HepG2 (cell line): Measurements from ENCODE around the gene SLC2A2. TPM values are rescaled to one million over a fixed set of nuclear protein-coding genes. Genes with fewer than 3 reads are reported as not detected.

Source experiments
- CREM ChIP-seq, 2 experiments: sonication (generic) in 1 of 2; formaldehyde crosslinking in 1 of 2; IDR thresholded peaks; 2 replicates each; pipeline versions ENCODE4 v1.4.0 to v1.6.1; 2016 to 2020; ENCODE audit warnings: antibody characterized with exemption in 1 of 2, mild to moderate bottlenecking in 1 of 2, missing genetic modification reagents in 1 of 2
- GATAD1 ChIP-seq: IDR thresholded peaks from 2 replicates; pipeline ENCODE4 v1.6.1; 2016; ENCODE audit warnings: missing genetic modification reagents, missing compliant biosample characterization
- GATAD2A ChIP-seq: IDR thresholded peaks from 2 replicates; pipeline ENCODE4 v1.6.1; 2016
- ISL2 ChIP-seq: sonication (generic); formaldehyde crosslinking; IDR thresholded peaks from 2 replicates; pipeline ENCODE4 v1.5.0; 2020; ENCODE audit warnings: missing genetic modification reagents
- JUN ChIP-seq: sonication (generic); formaldehyde crosslinking; IDR thresholded peaks from 2 replicates; pipeline ENCODE4 v1.4.0; 2020; ENCODE audit warnings: mild to moderate bottlenecking, missing genetic modification reagents
- KLF16 ChIP-seq, 2 experiments: sonication (generic) in 1 of 2; formaldehyde crosslinking in 1 of 2; IDR thresholded peaks; 2 replicates each; pipeline versions ENCODE4 v1.6.1 to v1.8.0; 2016 to 2023; ENCODE audit warnings: missing genetic modification reagents in 2 of 2, missing compliant biosample characterization in 1 of 2
- REL ChIP-seq: sonication (generic); formaldehyde crosslinking; conservative IDR thresholded peaks from 2 replicates; pipeline ENCODE4 v1.8.0; 2022; ENCODE audit warnings: mild to moderate bottlenecking, missing genetic modification reagents, moderate library complexity
- ZBTB7B ChIP-seq: sonication (generic); formaldehyde crosslinking; IDR thresholded peaks from 2 replicates; pipeline ENCODE4 v1.4.0; 2020; ENCODE audit warnings: missing genetic modification reagents
- ZNF3 ChIP-seq: IDR thresholded peaks from 2 replicates; pipeline ENCODE4 v1.7.0; 2017; ENCODE audit warnings: inconsistent platforms
- polyA plus RNA-seq, 8 experiments: library from polyadenylated mRNA; depleted of rRNA in 3 of 8; stranded (reverse) in 7 of 8; unstranded in 1 of 8; fragments of >200 nt; fragmentation: Illumina TruSeq in 4 of 8; extraction: Trizol in 4 of 8; gene quantifications; 2 replicates each; pipeline versions ENCODE4 v1.2.1 to v1.2.3, GENCODE V29; 2011 to 2016; ENCODE audit warnings: low read depth in 4 of 8, missing spikeins in 1 of 8, mixed read lengths in 1 of 8; ENCODE audit not compliant: insufficient read depth in 1 of 8
- total RNA-seq, 5 experiments: library from RNA; depleted of rRNA; stranded (reverse); fragments of >200 nt; fragmentation: Illumina TruSeq; extraction: Trizol; gene quantifications; 2 replicates each; pipeline ENCODE4 v1.2.3, GENCODE V29; 2016; ENCODE audit warnings: low read depth in 1 of 5
- TF ChIP-seq, protein P1 (sequence below): IDR thresholded peaks from 2 replicates; pipeline ENCODE4 v1.4.0; 2020; ENCODE audit warnings: mild to moderate bottlenecking, missing genetic modification reagents
- TF ChIP-seq, protein P2 (sequence below): sonication (generic); formaldehyde crosslinking; IDR thresholded peaks from 2 replicates; pipeline ENCODE4 v1.5.1; 2020; ENCODE audit warnings: mild to moderate bottlenecking, missing genetic modification reagents, borderline replicate concordance
- TF ChIP-seq, protein P3 (sequence below): sonication (generic); formaldehyde crosslinking; IDR thresholded peaks from 2 replicates; pipeline ENCODE4 v1.5.1; 2020; ENCODE audit warnings: mild to moderate bottlenecking, moderate library complexity, missing genetic modification reagents
- TF ChIP-seq, protein P4 (sequence below): IDR thresholded peaks from 2 replicates; pipeline ENCODE4 v1.6.1; 2018; ENCODE audit warnings: missing genetic modification reagents
- TF ChIP-seq, protein P5 (sequence below): sonication (generic); formaldehyde crosslinking; IDR thresholded peaks from 2 replicates; pipeline ENCODE4 v1.5.0; 2020; ENCODE audit warnings: mild to moderate bottlenecking, low read depth, missing genetic modification reagents, borderline replicate concordance

The SLC2A2 gene
- total and polyA plus RNA-seq, 2 of the 13 experiments (the other 11 are each of a cell fraction or from before 2014, with no cell fraction given), result 19.5 to 23.2 TPM

DNA sequence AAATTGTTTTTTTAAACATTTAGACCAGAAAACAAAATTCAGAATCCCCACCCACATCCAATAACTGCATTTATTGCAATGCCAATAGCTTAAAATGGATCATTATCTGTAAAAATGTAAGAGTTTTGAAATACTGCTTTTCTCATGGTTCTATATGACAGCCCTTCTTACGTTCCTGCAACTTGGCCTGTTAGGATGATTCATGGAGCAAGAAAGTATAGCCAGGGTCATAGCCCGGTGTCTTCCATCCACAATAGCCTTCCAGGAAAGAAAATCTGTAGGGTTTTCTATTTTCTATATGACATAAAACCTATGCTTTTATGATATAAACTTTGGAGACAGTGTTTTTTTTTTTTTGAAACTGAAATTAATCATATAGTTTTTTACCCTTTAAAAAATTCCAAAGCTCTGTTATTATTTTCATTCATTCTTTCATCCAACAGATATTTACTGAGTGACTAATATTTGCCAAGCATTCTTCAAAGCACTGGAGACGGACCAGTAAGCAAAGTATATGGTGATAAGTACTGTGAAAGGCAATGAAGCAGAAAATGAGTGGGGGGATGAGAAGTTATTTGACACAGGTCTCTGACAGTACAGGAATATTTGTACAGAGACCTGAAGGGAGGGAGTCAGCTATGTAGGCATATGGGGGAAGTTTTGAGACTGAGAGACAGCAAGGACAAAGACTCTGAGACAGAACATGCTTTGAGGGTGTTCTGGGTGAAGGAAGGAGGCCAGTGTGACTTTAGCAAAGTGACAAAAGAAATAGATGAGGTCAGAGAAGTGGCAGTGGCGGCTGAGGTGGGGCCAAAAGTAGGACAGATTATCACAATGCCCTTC, 29.0 kb upstream of the SLC2A2 start (continued):
- TF ChIP-seq, protein P1, sequence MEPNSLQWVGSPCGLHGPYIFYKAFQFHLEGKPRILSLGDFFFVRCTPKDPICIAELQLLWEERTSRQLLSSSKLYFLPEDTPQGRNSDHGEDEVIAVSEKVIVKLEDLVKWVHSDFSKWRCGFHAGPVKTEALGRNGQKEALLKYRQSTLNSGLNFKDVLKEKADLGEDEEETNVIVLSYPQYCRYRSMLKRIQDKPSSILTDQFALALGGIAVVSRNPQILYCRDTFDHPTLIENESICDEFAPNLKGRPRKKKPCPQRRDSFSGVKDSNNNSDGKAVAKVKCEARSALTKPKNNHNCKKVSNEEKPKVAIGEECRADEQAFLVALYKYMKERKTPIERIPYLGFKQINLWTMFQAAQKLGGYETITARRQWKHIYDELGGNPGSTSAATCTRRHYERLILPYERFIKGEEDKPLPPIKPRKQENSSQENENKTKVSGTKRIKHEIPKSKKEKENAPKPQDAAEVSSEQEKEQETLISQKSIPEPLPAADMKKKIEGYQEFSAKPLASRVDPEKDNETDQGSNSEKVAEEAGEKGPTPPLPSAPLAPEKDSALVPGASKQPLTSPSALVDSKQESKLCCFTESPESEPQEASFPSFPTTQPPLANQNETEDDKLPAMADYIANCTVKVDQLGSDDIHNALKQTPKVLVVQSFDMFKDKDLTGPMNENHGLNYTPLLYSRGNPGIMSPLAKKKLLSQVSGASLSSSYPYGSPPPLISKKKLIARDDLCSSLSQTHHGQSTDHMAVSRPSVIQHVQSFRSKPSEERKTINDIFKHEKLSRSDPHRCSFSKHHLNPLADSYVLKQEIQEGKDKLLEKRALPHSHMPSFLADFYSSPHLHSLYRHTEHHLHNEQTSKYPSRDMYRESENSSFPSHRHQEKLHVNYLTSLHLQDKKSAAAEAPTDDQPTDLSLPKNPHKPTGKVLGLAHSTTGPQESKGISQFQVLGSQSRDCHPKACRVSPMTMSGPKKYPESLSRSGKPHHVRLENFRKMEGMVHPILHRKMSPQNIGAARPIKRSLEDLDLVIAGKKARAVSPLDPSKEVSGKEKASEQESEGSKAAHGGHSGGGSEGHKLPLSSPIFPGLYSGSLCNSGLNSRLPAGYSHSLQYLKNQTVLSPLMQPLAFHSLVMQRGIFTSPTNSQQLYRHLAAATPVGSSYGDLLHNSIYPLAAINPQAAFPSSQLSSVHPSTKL (CRISPR knock-in tag), result peak; percentile 74
- TF ChIP-seq GATAD1 (CRISPR knock-in tag) (0 out of 2 replicates have a peak, but pooled peaks have one; percentile 21), GATAD2A (CRISPR knock-in tag) (peak; percentile 84), ISL2 (CRISPR knock-in tag) (peak; percentile 66; the same call in 1 of the 2 replicates), ZNF3 (no peak), ZBTB7B (no peak), KLF16 (CRISPR knock-in tag; IDR thresholded peaks at IDR 0.05) (no peak), CREM (IDR thresholded peaks at IDR 0.05) (peak; percentile 68; the same call in 1 of the 2 replicates), CREM (CRISPR knock-in tag; IDR thresholded peaks at IDR 0.05) (no peak), JUN (CRISPR knock-in tag) (peak; percentile 61; the same call in 1 of the 2 replicates), REL (CRISPR knock-in tag) (no peak)
- TF ChIP-seq, protein P2, sequence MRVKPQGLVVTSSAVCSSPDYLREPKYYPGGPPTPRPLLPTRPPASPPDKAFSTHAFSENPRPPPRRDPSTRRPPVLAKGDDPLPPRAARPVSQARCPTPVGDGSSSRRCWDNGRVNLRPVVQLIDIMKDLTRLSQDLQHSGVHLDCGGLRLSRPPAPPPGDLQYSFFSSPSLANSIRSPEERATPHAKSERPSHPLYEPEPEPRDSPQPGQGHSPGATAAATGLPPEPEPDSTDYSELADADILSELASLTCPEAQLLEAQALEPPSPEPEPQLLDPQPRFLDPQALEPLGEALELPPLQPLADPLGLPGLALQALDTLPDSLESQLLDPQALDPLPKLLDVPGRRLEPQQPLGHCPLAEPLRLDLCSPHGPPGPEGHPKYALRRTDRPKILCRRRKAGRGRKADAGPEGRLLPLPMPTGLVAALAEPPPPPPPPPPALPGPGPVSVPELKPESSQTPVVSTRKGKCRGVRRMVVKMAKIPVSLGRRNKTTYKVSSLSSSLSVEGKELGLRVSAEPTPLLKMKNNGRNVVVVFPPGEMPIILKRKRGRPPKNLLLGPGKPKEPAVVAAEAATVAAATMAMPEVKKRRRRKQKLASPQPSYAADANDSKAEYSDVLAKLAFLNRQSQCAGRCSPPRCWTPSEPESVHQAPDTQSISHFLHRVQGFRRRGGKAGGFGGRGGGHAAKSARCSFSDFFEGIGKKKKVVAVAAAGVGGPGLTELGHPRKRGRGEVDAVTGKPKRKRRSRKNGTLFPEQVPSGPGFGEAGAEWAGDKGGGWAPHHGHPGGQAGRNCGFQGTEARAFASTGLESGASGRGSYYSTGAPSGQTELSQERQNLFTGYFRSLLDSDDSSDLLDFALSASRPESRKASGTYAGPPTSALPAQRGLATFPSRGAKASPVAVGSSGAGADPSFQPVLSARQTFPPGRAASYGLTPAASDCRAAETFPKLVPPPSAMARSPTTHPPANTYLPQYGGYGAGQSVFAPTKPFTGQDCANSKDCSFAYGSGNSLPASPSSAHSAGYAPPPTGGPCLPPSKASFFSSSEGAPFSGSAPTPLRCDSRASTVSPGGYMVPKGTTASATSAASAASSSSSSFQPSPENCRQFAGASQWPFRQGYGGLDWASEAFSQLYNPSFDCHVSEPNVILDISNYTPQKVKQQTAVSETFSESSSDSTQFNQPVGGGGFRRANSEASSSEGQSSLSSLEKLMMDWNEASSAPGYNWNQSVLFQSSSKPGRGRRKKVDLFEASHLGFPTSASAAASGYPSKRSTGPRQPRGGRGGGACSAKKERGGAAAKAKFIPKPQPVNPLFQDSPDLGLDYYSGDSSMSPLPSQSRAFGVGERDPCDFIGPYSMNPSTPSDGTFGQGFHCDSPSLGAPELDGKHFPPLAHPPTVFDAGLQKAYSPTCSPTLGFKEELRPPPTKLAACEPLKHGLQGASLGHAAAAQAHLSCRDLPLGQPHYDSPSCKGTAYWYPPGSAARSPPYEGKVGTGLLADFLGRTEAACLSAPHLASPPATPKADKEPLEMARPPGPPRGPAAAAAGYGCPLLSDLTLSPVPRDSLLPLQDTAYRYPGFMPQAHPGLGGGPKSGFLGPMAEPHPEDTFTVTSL (CRISPR knock-in tag), result peak; percentile 68; the same call in 1 of the 2 replicates
- TF ChIP-seq, protein P3, sequence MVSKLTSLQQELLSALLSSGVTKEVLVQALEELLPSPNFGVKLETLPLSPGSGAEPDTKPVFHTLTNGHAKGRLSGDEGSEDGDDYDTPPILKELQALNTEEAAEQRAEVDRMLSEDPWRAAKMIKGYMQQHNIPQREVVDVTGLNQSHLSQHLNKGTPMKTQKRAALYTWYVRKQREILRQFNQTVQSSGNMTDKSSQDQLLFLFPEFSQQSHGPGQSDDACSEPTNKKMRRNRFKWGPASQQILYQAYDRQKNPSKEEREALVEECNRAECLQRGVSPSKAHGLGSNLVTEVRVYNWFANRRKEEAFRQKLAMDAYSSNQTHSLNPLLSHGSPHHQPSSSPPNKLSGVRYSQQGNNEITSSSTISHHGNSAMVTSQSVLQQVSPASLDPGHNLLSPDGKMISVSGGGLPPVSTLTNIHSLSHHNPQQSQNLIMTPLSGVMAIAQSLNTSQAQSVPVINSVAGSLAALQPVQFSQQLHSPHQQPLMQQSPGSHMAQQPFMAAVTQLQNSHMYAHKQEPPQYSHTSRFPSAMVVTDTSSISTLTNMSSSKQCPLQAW (CRISPR knock-in tag), result peak; percentile 28; the same call in 1 of the 2 replicates
- TF ChIP-seq, protein P4, sequence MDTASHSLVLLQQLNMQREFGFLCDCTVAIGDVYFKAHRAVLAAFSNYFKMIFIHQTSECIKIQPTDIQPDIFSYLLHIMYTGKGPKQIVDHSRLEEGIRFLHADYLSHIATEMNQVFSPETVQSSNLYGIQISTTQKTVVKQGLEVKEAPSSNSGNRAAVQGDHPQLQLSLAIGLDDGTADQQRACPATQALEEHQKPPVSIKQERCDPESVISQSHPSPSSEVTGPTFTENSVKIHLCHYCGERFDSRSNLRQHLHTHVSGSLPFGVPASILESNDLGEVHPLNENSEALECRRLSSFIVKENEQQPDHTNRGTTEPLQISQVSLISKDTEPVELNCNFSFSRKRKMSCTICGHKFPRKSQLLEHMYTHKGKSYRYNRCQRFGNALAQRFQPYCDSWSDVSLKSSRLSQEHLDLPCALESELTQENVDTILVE, result no peak
- TF ChIP-seq, protein P5, sequence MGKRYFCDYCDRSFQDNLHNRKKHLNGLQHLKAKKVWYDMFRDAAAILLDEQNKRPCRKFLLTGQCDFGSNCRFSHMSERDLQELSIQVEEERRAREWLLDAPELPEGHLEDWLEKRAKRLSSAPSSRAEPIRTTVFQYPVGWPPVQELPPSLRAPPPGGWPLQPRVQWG (CRISPR knock-in tag), result no peak
